GM19468 (cell line): ENCODE data around the gene TYROBP.
"Not testable (repeated sequence)": the region's sequence is repeated elsewhere in the genome, so short reads cannot be mapped to it uniquely, and the experiment has no call there.

ENCODE experiments used
- ATAC-seq: cut with Tn5 transposase; IDR thresholded peaks from one replicate; pipeline ENCODE4 v1.9.1; 2021; ENCODE audit warnings: mild to moderate bottlenecking, moderate library complexity, moderate number of reproducible peaks; ENCODE audit not compliant: unreplicated experiment; ENCODE audit errors: extremely low read depth

TYROBP gene

DNA sequence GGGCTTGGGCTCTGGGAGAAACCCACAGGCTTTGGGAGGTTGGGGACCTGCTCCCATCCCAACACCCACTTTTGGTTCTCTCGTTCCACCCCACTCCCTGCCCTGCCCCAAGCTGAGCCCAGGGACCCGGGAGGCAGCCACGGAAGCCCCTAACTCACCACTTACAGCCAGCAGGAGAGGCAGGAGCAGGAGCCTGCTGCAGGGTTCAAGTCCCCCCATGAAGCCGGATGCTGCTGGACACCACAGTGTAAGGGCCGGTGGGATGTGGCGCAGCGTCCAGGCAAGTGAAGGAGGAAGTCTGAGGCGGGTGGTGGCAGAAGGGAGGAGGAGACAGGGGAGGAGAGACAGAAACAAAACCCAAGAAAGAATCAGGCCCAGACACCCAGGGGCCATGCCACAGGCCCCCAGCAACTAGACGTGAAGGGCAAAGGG is at the start of gene TYROBP:
Gene TYROBP, minus strand, starts transcription at position 286 of the 432 bp plus-strand sequence. Its CDS starts 67 bp downstream, at position 219.
- ATAC-seq = no peak

DNA sequence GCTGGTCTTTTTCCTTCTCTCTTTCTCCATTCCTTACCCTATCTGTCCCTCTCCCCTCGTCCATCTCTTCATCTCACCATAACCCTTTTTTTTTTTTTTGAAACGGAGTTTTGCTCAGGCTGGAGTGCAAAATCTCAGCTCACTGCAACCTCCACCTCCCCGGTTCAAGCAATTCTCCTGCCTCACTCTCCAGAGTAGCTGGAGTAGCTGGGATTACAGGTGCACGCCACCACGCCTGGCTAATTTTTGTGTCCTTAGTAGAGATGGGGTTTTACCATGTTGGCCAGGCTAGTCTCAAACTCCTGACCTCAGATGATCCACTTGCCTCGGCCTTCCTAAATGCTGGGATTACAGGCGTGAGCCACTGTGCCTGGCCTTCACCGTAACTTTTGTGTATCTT is 49.3 kb upstream of the TYROBP start:
- ATAC-seq = not testable (repeated sequence)

- no peak for ATAC-seq
Observed at GRCh38 chr19:35955881-35956634, 48.0 kb upstream of the TYROBP start.

DNA sequence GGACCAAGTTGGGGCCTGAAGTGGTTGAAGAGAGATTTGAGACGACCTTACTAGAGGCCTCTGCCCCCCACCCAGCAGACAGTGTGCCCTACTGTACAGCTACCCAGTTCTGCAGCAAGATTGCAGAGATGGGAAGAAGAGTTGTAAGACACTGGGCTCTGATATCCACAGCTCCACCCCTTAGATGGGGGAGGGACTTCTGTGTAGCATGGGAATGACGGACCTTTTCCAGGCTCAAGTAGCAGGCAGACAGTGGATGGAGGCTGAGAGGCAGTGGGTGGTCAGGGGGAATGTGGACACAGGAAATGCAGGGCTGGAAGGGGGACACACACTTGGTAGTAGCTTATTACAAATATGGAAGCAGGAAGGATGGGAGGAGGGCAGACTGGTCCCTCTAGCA is 41.0 kb upstream of the TYROBP start:
- ATAC-seq = no peak

DNA sequence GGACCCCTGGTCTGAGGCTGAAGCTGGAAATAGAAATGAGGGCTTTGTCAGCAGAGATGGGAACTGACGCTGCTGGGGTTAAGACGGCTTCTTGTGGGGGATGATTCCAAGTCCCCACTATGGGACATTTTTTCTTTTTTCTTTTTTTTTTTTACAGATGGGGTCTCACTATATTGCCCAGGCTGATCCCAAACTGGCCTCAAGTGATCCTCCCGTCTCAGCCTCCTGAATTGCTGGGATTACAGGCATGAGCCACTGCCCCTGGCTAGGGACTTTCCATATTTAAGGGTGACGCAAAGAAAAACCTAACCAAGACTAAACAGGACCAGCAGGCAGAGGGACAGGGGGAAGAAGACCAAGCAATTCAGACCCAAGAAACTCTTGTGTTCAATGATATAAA is 38.1 kb upstream of the TYROBP start:
- ATAC-seq = no peak

GRCh38 chr19:35945121-35945790 is 37.2 kb upstream of the TYROBP start:
- no peak for ATAC-seq

- ATAC-seq = no peak
Observed at GRCh38 chr19:35944556-35944955, 36.5 kb upstream of the TYROBP start.

DNA sequence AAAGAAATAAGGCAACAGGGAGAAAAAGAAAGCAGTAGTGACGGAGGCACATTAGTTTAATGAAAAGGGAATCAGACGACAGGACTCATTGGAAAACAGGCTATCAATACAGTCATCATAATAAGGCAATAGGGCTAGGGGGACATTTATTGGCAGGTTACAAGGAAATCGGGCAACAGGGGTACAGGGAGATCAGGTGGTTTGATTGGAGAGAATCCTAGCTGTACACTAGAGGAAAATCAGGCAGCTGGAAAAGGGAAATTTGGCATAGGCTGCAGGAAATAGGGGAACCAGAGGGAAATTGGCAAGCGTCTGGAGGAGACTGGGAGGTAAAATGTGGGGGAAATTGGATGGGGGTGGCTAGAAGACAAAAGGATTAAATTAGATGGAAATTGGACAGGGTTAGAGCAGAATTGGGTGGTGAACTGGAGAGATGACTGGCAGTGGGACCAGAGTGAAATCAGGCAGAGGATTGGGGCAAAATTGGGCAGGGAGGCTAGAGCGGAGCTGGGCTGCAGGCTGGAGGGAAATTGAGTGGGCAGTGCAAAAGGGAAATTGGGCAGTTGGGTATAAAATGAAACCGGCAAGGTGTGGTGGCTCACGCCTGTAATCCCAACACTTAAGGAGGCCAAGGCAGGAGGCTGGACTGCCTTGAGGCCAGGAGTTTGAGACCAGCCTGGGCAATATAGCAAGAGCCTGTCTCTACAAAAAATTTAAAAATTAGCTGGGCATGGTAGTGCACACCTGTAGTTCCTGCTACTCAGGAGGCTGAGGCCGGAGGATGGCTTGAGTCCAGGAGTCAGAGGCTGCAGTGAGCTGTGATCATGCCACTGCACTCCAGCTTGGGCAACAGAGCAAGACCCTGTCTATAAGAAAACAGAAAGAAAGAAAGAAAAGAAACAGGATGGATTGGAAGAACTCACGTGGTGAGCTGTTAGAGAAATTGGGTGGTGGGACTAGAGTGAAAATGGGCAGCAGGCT is 35.5 kb upstream of the TYROBP start:
- ATAC-seq = no peak

- ATAC-seq = no peak
Observed at GRCh38 chr19:35942235-35942634, 34.1 kb upstream of the TYROBP start.

GRCh38 chr19:35940839-35941238 is 32.7 kb upstream of the TYROBP start:
- ATAC-seq = no peak

- no peak for ATAC-seq
Observed at GRCh38 chr19:35940078-35940775, 32.1 kb upstream of the TYROBP start.

- no peak for ATAC-seq
Observed at GRCh38 chr19:35939307-35940077, 31.4 kb upstream of the TYROBP start.

DNA sequence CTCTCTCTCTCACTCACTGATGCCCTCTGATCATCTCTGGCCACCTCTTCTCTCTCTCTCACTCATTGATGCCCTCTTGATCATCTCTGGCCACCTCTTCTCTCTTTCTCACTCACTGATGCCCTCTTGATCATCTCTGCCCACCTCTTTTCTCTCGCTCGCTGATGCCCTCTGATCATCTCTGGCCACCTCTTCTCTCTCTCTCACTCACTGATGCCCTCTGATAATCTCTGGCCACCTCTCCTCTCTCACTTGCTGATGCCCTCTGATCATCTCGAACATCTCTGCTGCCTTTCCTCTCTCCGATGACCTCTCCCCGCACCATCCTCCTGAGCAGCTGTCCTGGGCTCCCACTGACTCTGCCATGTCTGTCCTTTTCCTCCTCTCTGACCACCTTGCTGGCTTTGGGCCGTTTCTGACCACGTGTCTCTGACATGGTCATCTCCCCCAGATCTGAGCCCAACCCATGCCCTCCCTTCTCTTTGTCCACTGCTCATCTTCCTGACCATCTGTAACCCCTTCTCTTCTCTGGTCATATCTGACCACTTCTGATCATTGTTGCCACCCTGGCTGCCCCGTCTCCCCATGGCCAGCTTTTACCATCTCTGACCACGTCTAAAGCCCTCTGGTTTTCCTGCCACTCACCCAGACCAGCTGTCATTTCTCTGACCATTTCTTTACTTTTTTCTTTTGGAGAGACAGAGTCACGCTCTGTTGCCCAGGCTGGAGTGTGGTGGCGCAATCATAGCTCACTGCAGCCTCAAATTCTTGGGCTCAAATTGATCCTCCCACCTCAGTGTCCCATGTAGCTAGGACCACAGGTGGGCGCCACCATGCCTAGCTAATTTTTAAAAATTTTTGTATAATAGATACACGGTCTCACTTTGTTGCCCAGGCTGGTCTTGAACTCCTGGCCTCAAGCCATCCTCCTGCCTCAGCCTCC is 30.5 kb upstream of the TYROBP start:
- no peak for ATAC-seq

- no peak for ATAC-seq
Observed at GRCh38 chr19:35937345-35938281, 29.5 kb upstream of the TYROBP start.

DNA sequence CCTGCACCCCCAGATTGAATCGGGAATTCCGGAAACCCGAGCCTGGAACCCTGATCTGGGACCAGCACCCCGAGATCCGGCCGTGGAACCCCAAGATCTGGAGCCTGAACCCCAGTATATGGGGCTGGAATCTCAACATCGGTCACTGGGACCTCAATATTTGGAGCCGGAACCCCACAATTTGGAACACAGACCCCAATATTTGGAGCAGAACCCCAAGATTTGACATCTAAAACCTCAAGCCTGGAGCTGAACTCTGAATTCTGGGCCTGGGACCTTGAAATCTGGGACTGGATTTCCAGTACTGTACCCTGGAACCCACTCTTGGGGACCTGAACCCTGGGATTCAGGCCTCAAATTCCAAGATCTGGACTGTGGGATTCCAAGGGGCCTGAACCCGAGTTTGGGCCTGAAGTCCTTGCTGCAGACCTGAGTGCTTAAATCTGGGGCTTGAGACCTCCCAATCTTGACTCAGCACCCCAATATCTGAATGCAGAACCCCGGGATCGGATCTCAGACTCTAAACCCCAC is 28.7 kb upstream of the TYROBP start:
- ATAC-seq = no peak

- ATAC-seq = no peak
Observed at GRCh38 chr19:35935911-35936737, 28.0 kb upstream of the TYROBP start, which contains the start of gene LRFN3. TSS of gene LRFN3 (plus strand) at chr19:35936374. CDS start at chr19:35939426, 3,052 bp downstream.
